ENCODE measurements around the gene COMMD1. TPM values are rescaled to one million over a fixed set of nuclear protein-coding genes. Genes with fewer than 3 reads are reported as not detected.

The COMMD1 gene
- total RNA-seq, 2 donors from 2014 or later = 54.5 to 66.0 TPM

- Histone ChIP-seq H3K4me1 (no peaks in the 10 kb centered on the region), H3K36me3 (no peaks in the 10 kb centered on the region), H3K9me3 (no peaks in the 10 kb centered on the region), H3K27ac (no peak overlapping the region), H3K27me3 (no peaks in the 10 kb centered on the region), H3K4me3 (no peak overlapping the region)
- TF ChIP-seq CTCF (IDR thresholded peaks at IDR 0.05) = no peak
- DNase-seq (ENCODE audit: low spot score) = no peak
Observed at GRCh38 chr2:62099523-62100175, 194.2 kb downstream of the COMMD1 start.

GRCh38 chr2:62101886-62102285 is 196.4 kb downstream of the COMMD1 start:
- no peaks in the 10 kb centered on the region for H3K9me3 ChIP-seq
- no peak for TF ChIP-seq CTCF (IDR thresholded peaks at IDR 0.05)
- H3K4me1 ChIP-seq = no peaks in the 10 kb centered on the region
- no peak for DNase-seq (ENCODE audit: low spot score)
- H3K27me3 ChIP-seq = no peaks in the 10 kb centered on the region
- H3K36me3 ChIP-seq = no peaks in the 10 kb centered on the region
- no peak overlapping the region for H3K4me3 ChIP-seq
- H3K27ac ChIP-seq = no peak overlapping the region

- no peak for DNase-seq (ENCODE audit: low spot score)
- Histone ChIP-seq H3K9me3 (no peaks in the 10 kb centered on the region), H3K4me3 (no peak overlapping the region), H3K27ac (no peak overlapping the region), H3K4me1 (no peaks in the 10 kb centered on the region), H3K36me3 (no peaks in the 10 kb centered on the region), H3K27me3 (no peaks in the 10 kb centered on the region)
- TF ChIP-seq CTCF (IDR thresholded peaks at IDR 0.05) = no peak
Observed at GRCh38 chr2:62102402-62102920, 197.0 kb downstream of the COMMD1 start.

GRCh38 chr2:62109554-62109953 is 204.1 kb downstream of the COMMD1 start:
- Histone ChIP-seq H3K4me1 (peaks cover 0 to 5% of the 10 kb centered on the region in 2 donors), H3K36me3 (no peaks in the 10 kb centered on the region), H3K27me3 (no peaks in the 10 kb centered on the region), H3K9me3 (no peaks in the 10 kb centered on the region), H3K27ac (peak overlapping the region in 1 of 2 donors; percentile 0), H3K4me3 (no peak overlapping the region)
- no peak for TF ChIP-seq CTCF (IDR thresholded peaks at IDR 0.05)
- DNase-seq (ENCODE audit: low spot score) = no peak

GRCh38 chr2:62110415-62111025 is 205.0 kb downstream of the COMMD1 start:
- H3K4me3 ChIP-seq = no peak overlapping the region
- TF ChIP-seq CTCF (IDR thresholded peaks at IDR 0.05) = no peak
- DNase-seq (ENCODE audit: low spot score) = no peak
- H3K27ac ChIP-seq = no peak overlapping the region
- no peaks in the 10 kb centered on the region for H3K36me3 ChIP-seq
- no peaks in the 10 kb centered on the region for H3K27me3 ChIP-seq
- no peaks in the 10 kb centered on the region for H3K9me3 ChIP-seq
- peaks cover 0 to 10% of the 10 kb centered on the region in 2 donors for H3K4me1 ChIP-seq
